ENCODE results near the gene BCKDK. TPM values are rescaled to one million over a fixed set of nuclear protein-coding genes. Genes with fewer than 3 reads are reported as not detected.
A peak's percentile ranks its signal among the peaks of the same experiment; 100 is the strongest.

BCKDK gene
- total and polyA plus RNA-seq, 2 of the 13 experiments (the other 11 are each of a cell fraction or from before 2014, with no cell fraction given), result 24.9 to 42.6 TPM

- TF ChIP-seq, protein P1, sequence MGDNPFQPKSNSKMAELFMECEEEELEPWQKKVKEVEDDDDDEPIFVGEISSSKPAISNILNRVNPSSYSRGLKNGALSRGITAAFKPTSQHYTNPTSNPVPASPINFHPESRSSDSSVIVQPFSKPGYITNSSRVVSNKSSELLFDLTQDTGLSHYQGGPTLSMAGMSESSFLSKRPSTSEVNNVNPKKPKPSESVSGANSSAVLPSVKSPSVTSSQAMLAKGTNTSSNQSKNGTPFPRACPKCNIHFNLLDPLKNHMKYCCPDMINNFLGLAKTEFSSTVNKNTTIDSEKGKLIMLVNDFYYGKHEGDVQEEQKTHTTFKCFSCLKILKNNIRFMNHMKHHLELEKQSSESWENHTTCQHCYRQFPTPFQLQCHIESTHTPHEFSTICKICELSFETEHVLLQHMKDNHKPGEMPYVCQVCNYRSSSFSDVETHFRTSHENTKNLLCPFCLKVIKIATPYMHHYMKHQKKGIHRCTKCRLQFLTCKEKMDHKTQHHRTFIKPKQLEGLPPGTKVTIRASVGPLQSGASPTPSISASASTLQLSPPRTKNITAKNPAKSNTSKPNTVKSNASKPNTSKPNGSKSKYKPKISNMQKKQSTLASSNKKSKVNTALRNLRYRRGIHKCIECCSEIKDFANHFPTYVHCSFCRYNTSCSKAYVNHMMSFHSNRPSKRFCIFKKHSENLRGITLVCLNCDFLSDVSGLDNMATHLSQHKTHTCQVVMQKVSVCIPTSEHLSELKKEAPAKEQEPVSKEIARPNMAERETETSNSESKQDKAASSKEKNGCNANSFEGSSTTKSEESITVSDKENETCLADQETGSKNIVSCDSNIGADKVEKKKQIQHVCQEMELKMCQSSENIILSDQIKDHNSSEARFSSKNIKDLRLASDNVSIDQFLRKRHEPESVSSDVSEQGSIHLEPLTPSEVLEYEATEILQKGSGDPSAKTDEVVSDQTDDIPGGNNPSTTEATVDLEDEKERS (CRISPR knock-in tag; IDR thresholded peaks at IDR 0.05), result no peak
- peak; percentile 97 for TF ChIP-seq KAT8 (CRISPR knock-in tag; IDR thresholded peaks at IDR 0.05)
- no peak; the same call in 1 of the 2 replicates for TF ChIP-seq DR1 (CRISPR knock-in tag; IDR thresholded peaks at IDR 0.05)
- no peak for TF ChIP-seq RBAK (CRISPR knock-in tag; IDR thresholded peaks at IDR 0.05)
- TF ChIP-seq NFE2L1 (CRISPR knock-in tag; IDR thresholded peaks at IDR 0.05; ENCODE audit: borderline replicate concordance), result no peak
- peak; percentile 77 for TF ChIP-seq AHR (CRISPR knock-in tag; IDR thresholded peaks at IDR 0.05)
- peak; percentile 92; the same call in 1 of the 2 replicates for TF ChIP-seq KLF6 (CRISPR knock-in tag; IDR thresholded peaks at IDR 0.05)
- TF ChIP-seq ASH2L (IDR thresholded peaks at IDR 0.05; ENCODE audit: insufficient read length, low read depth, low read length), result peak; percentile 97
- TF ChIP-seq ZNF788 (CRISPR knock-in tag; IDR thresholded peaks at IDR 0.05; ENCODE audit: borderline replicate concordance), result peak; percentile 75; the same call in 1 of the 2 replicates
- no peak for TF ChIP-seq ZNF713 (CRISPR knock-in tag; IDR thresholded peaks at IDR 0.05)
- TF ChIP-seq ZNF615 (CRISPR knock-in tag; IDR thresholded peaks at IDR 0.05; ENCODE audit: borderline replicate concordance), result 0 out of 2 replicates have a peak, but pooled peaks have one; percentile 37
- TF ChIP-seq HDAC1 (CRISPR knock-in tag; IDR thresholded peaks at IDR 0.05), result peak; percentile 93
- no peak for TF ChIP-seq ZNF251 (CRISPR knock-in tag; IDR thresholded peaks at IDR 0.05)
- 0 out of 2 replicates have a peak, but pooled peaks have one; percentile 40 for TF ChIP-seq NFAT5 (CRISPR knock-in tag; IDR thresholded peaks at IDR 0.05)
- TF ChIP-seq ZBTB38 (CRISPR knock-in tag; IDR thresholded peaks at IDR 0.05), result peak; percentile 42; the same call in 1 of the 2 replicates
- TF ChIP-seq ZNF878 (CRISPR knock-in tag; IDR thresholded peaks at IDR 0.05), result no peak
- TF ChIP-seq, protein P2, sequence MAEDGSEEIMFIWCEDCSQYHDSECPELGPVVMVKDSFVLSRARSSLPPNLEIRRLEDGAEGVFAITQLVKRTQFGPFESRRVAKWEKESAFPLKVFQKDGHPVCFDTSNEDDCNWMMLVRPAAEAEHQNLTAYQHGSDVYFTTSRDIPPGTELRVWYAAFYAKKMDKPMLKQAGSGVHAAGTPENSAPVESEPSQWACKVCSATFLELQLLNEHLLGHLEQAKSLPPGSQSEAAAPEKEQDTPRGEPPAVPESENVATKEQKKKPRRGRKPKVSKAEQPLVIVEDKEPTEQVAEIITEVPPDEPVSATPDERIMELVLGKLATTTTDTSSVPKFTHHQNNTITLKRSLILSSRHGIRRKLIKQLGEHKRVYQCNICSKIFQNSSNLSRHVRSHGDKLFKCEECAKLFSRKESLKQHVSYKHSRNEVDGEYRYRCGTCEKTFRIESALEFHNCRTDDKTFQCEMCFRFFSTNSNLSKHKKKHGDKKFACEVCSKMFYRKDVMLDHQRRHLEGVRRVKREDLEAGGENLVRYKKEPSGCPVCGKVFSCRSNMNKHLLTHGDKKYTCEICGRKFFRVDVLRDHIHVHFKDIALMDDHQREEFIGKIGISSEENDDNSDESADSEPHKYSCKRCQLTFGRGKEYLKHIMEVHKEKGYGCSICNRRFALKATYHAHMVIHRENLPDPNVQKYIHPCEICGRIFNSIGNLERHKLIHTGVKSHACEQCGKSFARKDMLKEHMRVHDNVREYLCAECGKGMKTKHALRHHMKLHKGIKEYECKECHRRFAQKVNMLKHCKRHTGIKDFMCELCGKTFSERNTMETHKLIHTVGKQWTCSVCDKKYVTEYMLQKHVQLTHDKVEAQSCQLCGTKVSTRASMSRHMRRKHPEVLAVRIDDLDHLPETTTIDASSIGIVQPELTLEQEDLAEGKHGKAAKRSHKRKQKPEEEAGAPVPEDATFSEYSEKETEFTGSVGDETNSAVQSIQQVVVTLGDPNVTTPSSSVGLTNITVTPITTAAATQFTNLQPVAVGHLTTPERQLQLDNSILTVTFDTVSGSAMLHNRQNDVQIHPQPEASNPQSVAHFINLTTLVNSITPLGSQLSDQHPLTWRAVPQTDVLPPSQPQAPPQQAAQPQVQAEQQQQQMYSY (CRISPR knock-in tag; IDR thresholded peaks at IDR 0.05), result peak; percentile 23; the same call in 1 of the 2 replicates
Observed at GRCh38 chr16:31117384-31118222, 9.4 kb downstream of the BCKDK start, which contains the start of gene KAT8 (continued).
